GM13977 (cell line): ENCODE data around the gene NTM.

Experiments used
- DNase-seq: peaks from one replicate; pipeline ENCODE4 v3.0.0; 2012; ENCODE audit warnings: low spot score
- in situ Hi-C: fragments of 300-500 bp; cut with MboI; formaldehyde crosslinking; loops from one replicate; pipeline ENCODE4 v1.12.0; 2022; ENCODE audit warnings: low sequenced_read_pairs, low pct_unique_long_range_greater_than_20kb, mixed read lengths, inconsistent platforms; ENCODE audit not compliant: unreplicated experiment
- TF ChIP-seq, protein P1 (sequence below): IDR thresholded peaks from 2 replicates; pipeline ENCODE4 v1.5.1; 2012; ENCODE audit warnings: mild to moderate bottlenecking, control low read depth; ENCODE audit not compliant: insufficient read depth; ENCODE audit errors: extremely low read depth, missing control alignments

NTM gene

GRCh38 chr11:132115454-132115853 lies 745.0 kb downstream of the NTM start:
- DNase-seq = no peak
- TF ChIP-seq, protein P1, sequence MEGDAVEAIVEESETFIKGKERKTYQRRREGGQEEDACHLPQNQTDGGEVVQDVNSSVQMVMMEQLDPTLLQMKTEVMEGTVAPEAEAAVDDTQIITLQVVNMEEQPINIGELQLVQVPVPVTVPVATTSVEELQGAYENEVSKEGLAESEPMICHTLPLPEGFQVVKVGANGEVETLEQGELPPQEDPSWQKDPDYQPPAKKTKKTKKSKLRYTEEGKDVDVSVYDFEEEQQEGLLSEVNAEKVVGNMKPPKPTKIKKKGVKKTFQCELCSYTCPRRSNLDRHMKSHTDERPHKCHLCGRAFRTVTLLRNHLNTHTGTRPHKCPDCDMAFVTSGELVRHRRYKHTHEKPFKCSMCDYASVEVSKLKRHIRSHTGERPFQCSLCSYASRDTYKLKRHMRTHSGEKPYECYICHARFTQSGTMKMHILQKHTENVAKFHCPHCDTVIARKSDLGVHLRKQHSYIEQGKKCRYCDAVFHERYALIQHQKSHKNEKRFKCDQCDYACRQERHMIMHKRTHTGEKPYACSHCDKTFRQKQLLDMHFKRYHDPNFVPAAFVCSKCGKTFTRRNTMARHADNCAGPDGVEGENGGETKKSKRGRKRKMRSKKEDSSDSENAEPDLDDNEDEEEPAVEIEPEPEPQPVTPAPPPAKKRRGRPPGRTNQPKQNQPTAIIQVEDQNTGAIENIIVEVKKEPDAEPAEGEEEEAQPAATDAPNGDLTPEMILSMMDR = no peak
- in situ Hi-C loops = no loop called here

DNA sequence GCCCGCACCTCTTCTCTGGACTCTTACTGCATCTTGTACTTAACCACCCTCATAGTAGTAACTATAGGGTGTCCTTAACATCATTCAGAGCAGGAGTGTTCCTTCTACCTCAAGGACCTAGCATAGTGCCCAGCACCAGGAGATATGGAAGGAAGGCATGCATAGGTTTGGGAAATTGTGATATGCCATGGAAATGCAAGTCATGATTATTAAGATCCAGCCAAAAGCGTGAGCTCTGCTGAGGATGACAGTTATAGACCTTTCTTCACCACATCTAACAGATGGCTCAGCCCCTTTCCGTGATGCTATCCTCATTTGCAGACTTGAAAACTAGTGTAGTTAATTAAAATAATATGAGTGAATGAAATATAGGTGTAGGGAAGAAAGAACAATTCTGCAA lies 746.1 kb downstream of the NTM start:
- DNase-seq = no peak
- in situ Hi-C loops = no loop called here
- TF ChIP-seq, protein P1 = no peak

GRCh38 chr11:132118661-132119060 lies 748.2 kb downstream of the NTM start:
- TF ChIP-seq, protein P1 = no peak
- no peak for DNase-seq
- in situ Hi-C loops = no loop called here

- no peak for DNase-seq
- in situ Hi-C loops = no loop called here
- TF ChIP-seq, protein P1 = no peak
These were observed 749.2 kb downstream of the NTM start for GRCh38 chr11:132119573-132119972.

GRCh38 chr11:132122735-132123134 lies 752.3 kb downstream of the NTM start:
- in situ Hi-C loops = no loop called here
- TF ChIP-seq, protein P1 = no peak
- DNase-seq = no peak

DNA sequence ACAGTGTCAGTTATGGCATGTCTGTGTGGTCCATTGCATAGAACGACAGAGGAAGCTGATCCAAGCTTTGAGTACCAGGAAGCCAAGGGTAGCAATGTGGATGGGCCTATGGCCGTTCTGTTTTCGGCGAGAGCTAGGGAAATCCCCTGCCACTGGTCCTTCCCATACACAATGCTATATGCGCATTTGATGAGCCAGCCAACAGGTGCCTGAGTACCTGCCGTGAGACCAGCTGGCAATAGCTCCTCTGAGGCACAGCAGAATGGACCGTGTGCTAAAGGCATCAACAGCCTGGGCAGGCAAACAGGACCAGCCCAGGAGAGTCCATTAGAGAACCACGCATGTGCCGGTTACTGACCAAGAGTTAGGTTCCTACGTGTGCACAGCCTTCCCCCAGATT lies 753.0 kb downstream of the NTM start:
- TF ChIP-seq, protein P1 = no peak
- in situ Hi-C loops = no loop called here
- DNase-seq = no peak
